ENCODE data around the gene GFRA1. TPM values are rescaled to one million over a fixed set of nuclear protein-coding genes. Genes with fewer than 3 reads are reported as not detected.

The GFRA1 gene
- polyA plus RNA-seq, 1 donor (not counting 4 experiments of a cell fraction or from before 2014, with no cell fraction given): not detected

DNA sequence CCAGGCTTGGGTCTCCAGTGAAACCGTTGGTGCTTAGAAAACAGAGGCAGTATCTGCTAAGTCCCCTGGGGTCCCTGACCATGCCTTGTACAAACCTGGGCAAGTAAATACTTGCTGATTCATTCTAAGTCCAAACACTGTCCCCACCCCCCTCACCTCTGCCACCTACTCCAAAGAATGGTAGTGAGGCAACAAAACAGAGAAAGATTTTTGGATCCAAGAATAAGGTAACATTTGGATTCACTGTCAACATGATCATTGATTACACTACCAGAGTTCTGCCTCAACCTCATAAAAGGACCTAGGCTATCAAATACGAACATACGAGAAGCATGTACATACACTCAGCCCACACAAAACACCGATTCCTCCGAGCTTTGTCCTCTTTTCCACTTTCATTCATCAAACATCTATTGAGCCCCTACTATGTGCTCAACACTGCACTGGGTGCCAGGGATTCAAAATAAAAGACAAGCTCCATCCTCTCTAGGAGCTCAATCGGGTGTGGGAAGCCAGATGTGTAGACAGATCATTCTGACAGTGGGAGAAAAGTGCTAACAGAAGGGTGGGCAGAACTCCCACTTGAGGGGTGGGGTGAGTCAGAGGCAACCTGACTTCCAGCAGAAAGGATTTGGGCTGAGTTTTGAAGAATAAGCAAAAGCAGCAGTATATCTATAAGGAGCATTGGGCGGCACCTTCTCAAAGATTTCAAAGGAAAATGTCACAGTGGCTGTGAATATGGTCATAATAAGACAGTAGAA, 71.2 kb downstream of the GFRA1 start:
- Histone ChIP-seq H3K4me1 (ENCODE audit: control insufficient read depth, extremely low read depth, insufficient read depth, low read length) (no peaks in the 10 kb centered on the region), H3K4me3 (ENCODE audit: control insufficient read depth in 2 of 3, extremely low read depth in 1 of 3, insufficient read depth in 2 of 3, low read depth in 1 of 3, low read length in 3 of 3) (no peak overlapping the region), H3K79me2 (ENCODE audit: control insufficient read depth, insufficient read depth, low read length) (no peaks in the 10 kb centered on the region), H3K9me3 (ENCODE audit: control insufficient read depth, low read depth, low read length) (no peaks in the 10 kb centered on the region), H3K27me3 (ENCODE audit: control insufficient read depth, extremely low read depth, insufficient read depth, low read length) (no peaks in the 10 kb centered on the region), H3K9me1 (ENCODE audit: control insufficient read depth, extremely low read depth, insufficient read depth, low read length) (no peaks in the 10 kb centered on the region), H3K4me2 (ENCODE audit: control insufficient read depth, extremely low read depth, insufficient read depth, low read depth, low read length) (no peak overlapping the region), H3K9ac (ENCODE audit: control insufficient read depth, extremely low read depth, insufficient read depth, low read length) (no peak overlapping the region), H3K27ac (ENCODE audit: control insufficient read depth, insufficient read depth, low read length) (no peak overlapping the region), H4K20me1 (ENCODE audit: control insufficient read depth, extremely low read depth, insufficient read depth, low read length) (no peaks in the 10 kb centered on the region), H3K36me3 (ENCODE audit: control insufficient read depth in 2 of 2, extremely low read depth in 1 of 2, insufficient read depth in 2 of 2, low read length in 2 of 2) (no peaks in the 10 kb centered on the region), H2AFZ (ENCODE audit: control insufficient read depth, low read length) (no peak overlapping the region)
- dilution Hi-C loops (cut with MboI; ENCODE audit: extremely low pct_ligation_motif_present, low sequenced_read_pairs): no loop called here
- DNase-seq (ENCODE audit: low read depth, low spot score): no peak
- no peak for TF ChIP-seq EZH2 (IDR thresholded peaks at IDR 0.05; ENCODE audit: low read length)
- TF ChIP-seq, protein P1, sequence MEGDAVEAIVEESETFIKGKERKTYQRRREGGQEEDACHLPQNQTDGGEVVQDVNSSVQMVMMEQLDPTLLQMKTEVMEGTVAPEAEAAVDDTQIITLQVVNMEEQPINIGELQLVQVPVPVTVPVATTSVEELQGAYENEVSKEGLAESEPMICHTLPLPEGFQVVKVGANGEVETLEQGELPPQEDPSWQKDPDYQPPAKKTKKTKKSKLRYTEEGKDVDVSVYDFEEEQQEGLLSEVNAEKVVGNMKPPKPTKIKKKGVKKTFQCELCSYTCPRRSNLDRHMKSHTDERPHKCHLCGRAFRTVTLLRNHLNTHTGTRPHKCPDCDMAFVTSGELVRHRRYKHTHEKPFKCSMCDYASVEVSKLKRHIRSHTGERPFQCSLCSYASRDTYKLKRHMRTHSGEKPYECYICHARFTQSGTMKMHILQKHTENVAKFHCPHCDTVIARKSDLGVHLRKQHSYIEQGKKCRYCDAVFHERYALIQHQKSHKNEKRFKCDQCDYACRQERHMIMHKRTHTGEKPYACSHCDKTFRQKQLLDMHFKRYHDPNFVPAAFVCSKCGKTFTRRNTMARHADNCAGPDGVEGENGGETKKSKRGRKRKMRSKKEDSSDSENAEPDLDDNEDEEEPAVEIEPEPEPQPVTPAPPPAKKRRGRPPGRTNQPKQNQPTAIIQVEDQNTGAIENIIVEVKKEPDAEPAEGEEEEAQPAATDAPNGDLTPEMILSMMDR (optimal IDR thresholded peaks at IDR 0.05 in 1 of 3, IDR thresholded peaks at IDR 0.05 in 1 of 3, conservative IDR thresholded peaks at IDR 0.05 in 1 of 3; ENCODE audit: extremely low read depth in 1 of 3, insufficient read depth in 2 of 3, low read length in 3 of 3): no peak
- no peak for FAIRE-seq

DNA sequence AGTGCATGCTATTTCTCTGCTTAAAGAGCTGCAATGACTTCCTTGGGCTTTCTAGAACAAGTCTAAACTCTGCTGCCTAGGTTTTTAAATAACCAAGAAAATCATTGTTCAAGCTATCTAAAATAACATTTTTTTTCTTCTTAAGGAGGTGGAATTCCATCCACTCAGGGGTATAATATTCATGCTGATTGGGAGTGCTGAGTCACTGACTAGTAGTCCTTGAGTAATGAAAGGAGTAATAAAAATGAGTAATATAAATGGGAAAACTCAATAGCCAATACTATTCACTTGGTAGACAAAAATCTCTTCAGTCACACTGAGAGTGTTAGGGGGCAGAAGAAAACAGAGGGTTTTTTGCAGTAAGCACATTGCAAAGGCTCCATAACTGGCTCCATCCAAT, 72.0 kb downstream of the GFRA1 start:
- Histone ChIP-seq H3K27ac (ENCODE audit: control insufficient read depth, insufficient read depth, low read length) (no peak overlapping the region), H4K20me1 (ENCODE audit: control insufficient read depth, extremely low read depth, insufficient read depth, low read length) (no peaks in the 10 kb centered on the region), H3K4me1 (ENCODE audit: control insufficient read depth, extremely low read depth, insufficient read depth, low read length) (no peaks in the 10 kb centered on the region), H3K9me3 (ENCODE audit: control insufficient read depth, low read depth, low read length) (no peaks in the 10 kb centered on the region), H3K27me3 (ENCODE audit: control insufficient read depth, extremely low read depth, insufficient read depth, low read length) (no peaks in the 10 kb centered on the region), H3K4me2 (ENCODE audit: control insufficient read depth, extremely low read depth, insufficient read depth, low read depth, low read length) (no peak overlapping the region), H3K79me2 (ENCODE audit: control insufficient read depth, insufficient read depth, low read length) (no peaks in the 10 kb centered on the region), H3K9me1 (ENCODE audit: control insufficient read depth, extremely low read depth, insufficient read depth, low read length) (no peaks in the 10 kb centered on the region), H3K4me3 (ENCODE audit: control insufficient read depth in 2 of 3, extremely low read depth in 1 of 3, insufficient read depth in 2 of 3, low read depth in 1 of 3, low read length in 3 of 3) (no peak overlapping the region), H3K36me3 (ENCODE audit: control insufficient read depth in 2 of 2, extremely low read depth in 1 of 2, insufficient read depth in 2 of 2, low read length in 2 of 2) (no peaks in the 10 kb centered on the region), H2AFZ (ENCODE audit: control insufficient read depth, low read length) (no peak overlapping the region), H3K9ac (ENCODE audit: control insufficient read depth, extremely low read depth, insufficient read depth, low read length) (no peak overlapping the region)
- TF ChIP-seq, protein P1 (optimal IDR thresholded peaks at IDR 0.05 in 1 of 3, IDR thresholded peaks at IDR 0.05 in 1 of 3, conservative IDR thresholded peaks at IDR 0.05 in 1 of 3; ENCODE audit: extremely low read depth in 1 of 3, insufficient read depth in 2 of 3, low read length in 3 of 3): no peak
- TF ChIP-seq EZH2 (IDR thresholded peaks at IDR 0.05; ENCODE audit: low read length): no peak
- FAIRE-seq: no peak
- no peak for DNase-seq (ENCODE audit: low read depth, low spot score)
- dilution Hi-C loops (cut with MboI; ENCODE audit: extremely low pct_ligation_motif_present, low sequenced_read_pairs): no loop called here
